Measurements from ENCODE around the gene VWA5B1.

VWA5B1 gene

GRCh38 chr1:20371411-20371810, 80.7 kb downstream of the VWA5B1 start:
- DNase-seq, result peak; percentile 77
- Mint-ChIP-seq H3K4me3 (no peak overlapping the region), H3K27me3 (ENCODE audit: low read depth, poor library complexity) (peaks cover 100% of the 10 kb centered on the region), H3K36me3 (ENCODE audit: low read depth) (no peaks in the 10 kb centered on the region), H3K9me3 (no peaks in the 10 kb centered on the region), H3K27ac (no peak overlapping the region), H3K4me1 (peaks cover 11% of the 10 kb centered on the region)
- no peak for TF ChIP-seq CTCF (IDR thresholded peaks at IDR 0.05)

- H3K9me3 Mint-ChIP-seq, result no peaks in the 10 kb centered on the region
- no peak overlapping the region for H3K4me3 Mint-ChIP-seq
- TF ChIP-seq CTCF (IDR thresholded peaks at IDR 0.05), result no peak
- H3K4me1 Mint-ChIP-seq, result peaks cover 10% of the 10 kb centered on the region
- DNase-seq, result no peak
- H3K27me3 Mint-ChIP-seq (ENCODE audit: low read depth, poor library complexity), result peaks cover 100% of the 10 kb centered on the region
- H3K27ac Mint-ChIP-seq, result no peak overlapping the region
- no peaks in the 10 kb centered on the region for H3K36me3 Mint-ChIP-seq (ENCODE audit: low read depth)
Measured at GRCh38 chr1:20371883-20372282, 81.2 kb downstream of the VWA5B1 start.

- no peak for TF ChIP-seq CTCF (IDR thresholded peaks at IDR 0.05)
- Mint-ChIP-seq H3K4me3 (no peak overlapping the region), H3K27me3 (ENCODE audit: low read depth, poor library complexity) (peaks cover 100% of the 10 kb centered on the region)
Measured at GRCh38 chr1:20372676-20373075, 82.0 kb downstream of the VWA5B1 start.

GRCh38 chr1:20373286-20373685, 82.6 kb downstream of the VWA5B1 start:
- Mint-ChIP-seq H3K9me3 (no peaks in the 10 kb centered on the region), H3K27ac (no peak overlapping the region), H3K4me3 (no peak overlapping the region), H3K36me3 (ENCODE audit: low read depth) (no peaks in the 10 kb centered on the region), H3K27me3 (ENCODE audit: low read depth, poor library complexity) (peaks cover 100% of the 10 kb centered on the region), H3K4me1 (no peaks in the 10 kb centered on the region)
- no peak for DNase-seq
- TF ChIP-seq CTCF (IDR thresholded peaks at IDR 0.05), result no peak

More at GRCh38 chr1:20372676-20373075, 82.0 kb downstream of the VWA5B1 start:
- DNase-seq, result no peak
- Mint-ChIP-seq H3K9me3 (no peaks in the 10 kb centered on the region), H3K4me1 (peaks cover 2% of the 10 kb centered on the region), H3K27ac (no peak overlapping the region), H3K36me3 (ENCODE audit: low read depth) (no peaks in the 10 kb centered on the region)

- Mint-ChIP-seq H3K27ac (no peak overlapping the region), H3K36me3 (ENCODE audit: low read depth) (no peaks in the 10 kb centered on the region), H3K4me3 (no peak overlapping the region), H3K9me3 (no peaks in the 10 kb centered on the region), H3K27me3 (ENCODE audit: low read depth, poor library complexity) (peaks cover 98% of the 10 kb centered on the region), H3K4me1 (no peaks in the 10 kb centered on the region)
- no peak for DNase-seq
- TF ChIP-seq CTCF (IDR thresholded peaks at IDR 0.05), result no peak
Measured at GRCh38 chr1:20373764-20374163, 83.1 kb downstream of the VWA5B1 start.

- Mint-ChIP-seq H3K36me3 (ENCODE audit: low read depth) (no peaks in the 10 kb centered on the region), H3K9me3 (no peaks in the 10 kb centered on the region), H3K4me3 (no peak overlapping the region), H3K4me1 (no peaks in the 10 kb centered on the region), H3K27me3 (ENCODE audit: low read depth, poor library complexity) (peaks cover 97% of the 10 kb centered on the region), H3K27ac (no peak overlapping the region)
- no peak for DNase-seq
- no peak for TF ChIP-seq CTCF (IDR thresholded peaks at IDR 0.05)
Measured at GRCh38 chr1:20375563-20375962, 84.9 kb downstream of the VWA5B1 start.

Data from nephron progenitor cell (in vitro differentiated cells).